Upper lobe of left lung (tissue), 4 donors: ENCODE data around the gene CNTNAP5.

Experiments
- EP300 ChIP-seq, 4 donors: sonication (generic); formaldehyde crosslinking; IDR thresholded peaks; one replicate each; pipeline ENCODE4 v1.5.1; 2017; ENCODE audit warnings: antibody characterized with exemption in 4 of 4, control low read depth in 2 of 4
- POLR2A ChIP-seq, 4 donors: fragments of 450-650 bp; IDR thresholded peaks; one replicate each; pipeline ENCODE4 v1.5.1; 2016 to 2017; ENCODE audit warnings: antibody characterized with exemption in 4 of 4, mild to moderate bottlenecking in 2 of 4
- POLR2AphosphoS5 ChIP-seq, 2 donors: sonication (generic); formaldehyde crosslinking; IDR thresholded peaks; one replicate each; pipeline ENCODE4 v1.5.1; 2017; ENCODE audit warnings: antibody characterized with exemption in 2 of 2
- TF ChIP-seq, protein P1 (sequence below), 6 experiments: fragments of 450-650 bp in 4 of 6; fragments of 200-600 bp in 2 of 6; sonication (generic) in 2 of 6; IDR thresholded peaks; one replicate each; pipeline ENCODE4 v1.5.1; 2016 to 2019; ENCODE audit warnings: antibody characterized with exemption in 6 of 6

DNA sequence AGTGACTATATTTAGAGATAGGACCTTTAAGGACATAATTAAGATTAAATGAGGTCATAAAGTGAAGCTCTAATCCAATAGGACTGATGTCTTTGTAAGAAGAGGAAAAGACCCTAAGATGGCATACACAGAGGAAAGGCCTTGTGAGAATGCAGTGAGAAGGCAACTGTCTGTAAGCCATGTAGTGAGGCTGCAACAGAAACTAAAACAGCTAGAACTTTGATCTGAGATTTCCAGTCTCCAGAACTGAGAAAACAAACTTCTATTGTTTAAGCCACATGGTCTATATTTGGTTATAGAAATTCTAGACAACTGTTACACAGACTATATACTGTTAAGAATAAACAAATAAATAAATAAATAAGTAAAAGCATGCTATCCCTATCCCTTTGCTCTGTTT lies 276.8 kb downstream of the CNTNAP5 start:
- no peak for TF ChIP-seq POLR2A (IDR thresholded peaks at IDR 0.05)
- TF ChIP-seq, protein P1, sequence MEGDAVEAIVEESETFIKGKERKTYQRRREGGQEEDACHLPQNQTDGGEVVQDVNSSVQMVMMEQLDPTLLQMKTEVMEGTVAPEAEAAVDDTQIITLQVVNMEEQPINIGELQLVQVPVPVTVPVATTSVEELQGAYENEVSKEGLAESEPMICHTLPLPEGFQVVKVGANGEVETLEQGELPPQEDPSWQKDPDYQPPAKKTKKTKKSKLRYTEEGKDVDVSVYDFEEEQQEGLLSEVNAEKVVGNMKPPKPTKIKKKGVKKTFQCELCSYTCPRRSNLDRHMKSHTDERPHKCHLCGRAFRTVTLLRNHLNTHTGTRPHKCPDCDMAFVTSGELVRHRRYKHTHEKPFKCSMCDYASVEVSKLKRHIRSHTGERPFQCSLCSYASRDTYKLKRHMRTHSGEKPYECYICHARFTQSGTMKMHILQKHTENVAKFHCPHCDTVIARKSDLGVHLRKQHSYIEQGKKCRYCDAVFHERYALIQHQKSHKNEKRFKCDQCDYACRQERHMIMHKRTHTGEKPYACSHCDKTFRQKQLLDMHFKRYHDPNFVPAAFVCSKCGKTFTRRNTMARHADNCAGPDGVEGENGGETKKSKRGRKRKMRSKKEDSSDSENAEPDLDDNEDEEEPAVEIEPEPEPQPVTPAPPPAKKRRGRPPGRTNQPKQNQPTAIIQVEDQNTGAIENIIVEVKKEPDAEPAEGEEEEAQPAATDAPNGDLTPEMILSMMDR (IDR thresholded peaks at IDR 0.05): no peak
- TF ChIP-seq POLR2AphosphoS5 (IDR thresholded peaks at IDR 0.05): no peak
- TF ChIP-seq EP300 (IDR thresholded peaks at IDR 0.05): no peak
